ENCODE results near the gene GRID1. TPM values are rescaled to one million over a fixed set of nuclear protein-coding genes. Genes with fewer than 3 reads are reported as not detected.

GRID1 gene
- total RNA-seq, 1 experiment from 2014 or later: not detected

DNA sequence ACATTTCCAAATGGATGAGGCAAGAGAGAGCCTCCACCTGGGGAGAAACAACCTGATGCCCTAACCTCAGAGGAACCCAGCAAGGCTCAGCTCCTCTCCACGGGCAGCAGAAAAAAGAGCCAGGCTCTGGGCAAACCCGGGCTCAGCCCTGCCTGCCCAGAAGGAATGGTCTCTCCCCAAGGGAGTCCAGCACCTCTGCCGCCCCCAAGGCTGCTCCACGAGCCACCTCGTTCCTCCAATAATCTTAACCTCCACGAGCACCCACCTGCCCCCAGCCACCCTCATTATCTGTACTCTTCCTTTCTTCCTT lies 154.2 kb downstream of the GRID1 start:
- H3K4me3 ChIP-seq (ENCODE audit: low read length): no peak overlapping the region
- H3K27me3 ChIP-seq (ENCODE audit: low read length): 0 out of 2 replicates have a peak, but pooled peaks cover 7% of the 10 kb centered on the region
- H3K4me2 ChIP-seq (ENCODE audit: low read length): no peak overlapping the region
- H3K36me3 ChIP-seq (ENCODE audit: low read depth, low read length): no peaks in the 10 kb centered on the region
- H3K4me1 ChIP-seq (ENCODE audit: insufficient read depth, low read length): no peaks in the 10 kb centered on the region
- H4K20me1 ChIP-seq (ENCODE audit: low read length): no peaks in the 10 kb centered on the region
- no peak overlapping the region for H3K27ac ChIP-seq (ENCODE audit: low read length)
- BruUV-seq (replicated peaks): no TSS peak
- no peaks in the 10 kb centered on the region for H3F3A ChIP-seq (ENCODE audit: low read length, unreplicated experiment)
- TF ChIP-seq EZH2phosphoT487 (IDR thresholded peaks at IDR 0.05; ENCODE audit: borderline replicate concordance, low read length) (no peak), CTCF (conservative IDR thresholded peaks at IDR 0.05; ENCODE audit: low read depth, low read length) (no peak), EZH2 (IDR thresholded peaks at IDR 0.05; ENCODE audit: low read length, unreplicated experiment) (no peak)
- CTCF ChIA-PET: no interaction called here
- H3K9ac ChIP-seq (ENCODE audit: low read length): no peak overlapping the region
- H3K79me2 ChIP-seq (ENCODE audit: low read length): no peaks in the 10 kb centered on the region
- ATAC-seq: no peak
- H3K9me3 ChIP-seq (ENCODE audit: low read length): no peaks in the 10 kb centered on the region
- no peak overlapping the region for H2AFZ ChIP-seq (ENCODE audit: low read length)
- intact Hi-C loops (cut with micrococcal nuclease): no loop called here
- POLR2A ChIA-PET (ENCODE audit: unreplicated experiment): no interaction called here
- no peak for DNase-seq
- H3K9me2 ChIP-seq (replicated peaks; ENCODE audit: low read length): no peaks in the 10 kb centered on the region

DNA sequence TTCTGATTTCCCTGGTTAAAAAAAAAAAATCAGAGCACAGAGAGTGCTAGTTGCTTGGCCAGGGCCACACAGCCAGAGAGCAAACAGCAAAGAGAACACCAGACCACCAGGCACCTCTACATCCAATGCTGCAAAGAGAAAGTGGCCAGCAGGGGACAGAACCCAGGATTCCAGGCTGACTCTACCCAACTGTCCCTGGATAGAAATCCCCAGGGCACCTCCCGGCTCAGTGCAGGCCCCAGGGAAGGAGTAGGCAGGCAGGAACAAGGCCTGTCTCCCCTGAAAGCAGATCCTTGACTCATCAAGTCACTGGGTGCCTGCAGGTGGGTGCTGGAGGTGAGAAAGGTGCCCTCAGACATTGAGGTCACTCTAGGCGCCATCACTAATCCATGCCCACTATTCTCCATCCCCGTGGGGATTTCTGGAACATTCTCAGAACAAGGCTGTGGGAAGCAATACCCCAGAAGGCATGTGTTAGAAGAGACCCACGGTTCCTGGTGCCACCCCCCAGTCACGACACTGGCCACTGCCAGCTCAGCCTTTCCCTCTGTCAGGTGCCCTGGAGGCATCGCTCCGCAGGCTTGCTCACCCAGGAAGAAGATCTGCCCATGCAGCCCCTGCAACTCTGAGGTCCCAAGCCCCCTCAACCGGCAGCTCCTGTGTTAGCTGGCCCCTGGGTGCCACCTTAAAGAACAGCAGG lies 154.8 kb downstream of the GRID1 start:
- H3F3A ChIP-seq (ENCODE audit: low read length, unreplicated experiment): no peaks in the 10 kb centered on the region
- TF ChIP-seq CTCF (conservative IDR thresholded peaks at IDR 0.05; ENCODE audit: low read depth, low read length): no peak
- TF ChIP-seq EZH2 (IDR thresholded peaks at IDR 0.05; ENCODE audit: low read length, unreplicated experiment): no peak
- TF ChIP-seq EZH2phosphoT487 (IDR thresholded peaks at IDR 0.05; ENCODE audit: borderline replicate concordance, low read length): no peak
- H4K20me1 ChIP-seq (ENCODE audit: low read length): no peaks in the 10 kb centered on the region
- H3K9me3 ChIP-seq (ENCODE audit: low read length): no peaks in the 10 kb centered on the region
- POLR2A ChIA-PET (ENCODE audit: unreplicated experiment): no interaction called here
- no peaks in the 10 kb centered on the region for H3K36me3 ChIP-seq (ENCODE audit: low read depth, low read length)
- no peak overlapping the region for H3K27ac ChIP-seq (ENCODE audit: low read length)
- no TSS peak for BruUV-seq (replicated peaks)
- no peak overlapping the region for H2AFZ ChIP-seq (ENCODE audit: low read length)
- H3K9me2 ChIP-seq (replicated peaks; ENCODE audit: low read length): no peaks in the 10 kb centered on the region
- H3K9ac ChIP-seq (ENCODE audit: low read length): no peak overlapping the region
- no peaks in the 10 kb centered on the region for H3K79me2 ChIP-seq (ENCODE audit: low read length)
- intact Hi-C loops (cut with micrococcal nuclease): no loop called here
- H3K4me2 ChIP-seq (ENCODE audit: low read length): no peak overlapping the region
- no peak for DNase-seq
- 0 out of 2 replicates have a peak, but pooled peaks cover 6% of the 10 kb centered on the region for H3K27me3 ChIP-seq (ENCODE audit: low read length)
- ATAC-seq: no peak
- CTCF ChIA-PET: no interaction called here
- no peak overlapping the region for H3K4me3 ChIP-seq (ENCODE audit: low read length)
- H3K4me1 ChIP-seq (ENCODE audit: insufficient read depth, low read length): no peaks in the 10 kb centered on the region

DNA sequence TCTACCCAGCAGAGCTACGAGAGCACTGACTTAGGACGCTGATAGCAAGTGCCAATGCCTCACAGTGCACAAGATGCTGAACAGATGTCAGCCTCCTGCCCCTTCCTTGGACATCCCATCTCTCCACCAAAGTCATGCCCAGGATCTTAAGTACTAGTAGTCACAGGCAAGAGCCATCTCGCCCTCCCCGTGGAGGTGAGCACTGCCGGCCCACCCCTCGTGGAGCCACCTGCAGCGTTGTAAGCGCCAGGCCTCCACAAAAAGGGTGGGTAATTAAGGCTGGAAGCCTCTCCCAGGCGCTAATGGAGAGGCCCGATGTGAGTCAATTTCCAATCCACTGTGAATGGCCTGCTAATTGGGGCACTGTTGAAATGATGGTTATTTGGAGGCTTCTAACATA lies 156.2 kb downstream of the GRID1 start:
- no peaks in the 10 kb centered on the region for H3F3A ChIP-seq (ENCODE audit: low read length, unreplicated experiment)
- CTCF ChIA-PET: no interaction called here
- H3K4me3 ChIP-seq (ENCODE audit: low read length): no peak overlapping the region
- no peak overlapping the region for H3K27ac ChIP-seq (ENCODE audit: low read length)
- DNase-seq: no peak
- POLR2A ChIA-PET (ENCODE audit: unreplicated experiment): no interaction called here
- no peak for TF ChIP-seq EZH2 (IDR thresholded peaks at IDR 0.05; ENCODE audit: low read length, unreplicated experiment)
- no peak for TF ChIP-seq EZH2phosphoT487 (IDR thresholded peaks at IDR 0.05; ENCODE audit: borderline replicate concordance, low read length)
- no peak for TF ChIP-seq CTCF (conservative IDR thresholded peaks at IDR 0.05; ENCODE audit: low read depth, low read length)
- no peak for ATAC-seq
- no peak overlapping the region for H2AFZ ChIP-seq (ENCODE audit: low read length)
- H3K4me2 ChIP-seq (ENCODE audit: low read length): no peak overlapping the region
- H3K9ac ChIP-seq (ENCODE audit: low read length): no peak overlapping the region
- H4K20me1 ChIP-seq (ENCODE audit: low read length): no peaks in the 10 kb centered on the region
- H3K79me2 ChIP-seq (ENCODE audit: low read length): no peaks in the 10 kb centered on the region
- no TSS peak for BruUV-seq (replicated peaks)
- no peaks in the 10 kb centered on the region for H3K4me1 ChIP-seq (ENCODE audit: insufficient read depth, low read length)
- no peaks in the 10 kb centered on the region for H3K27me3 ChIP-seq (ENCODE audit: low read length)
- intact Hi-C loops (cut with micrococcal nuclease): no loop called here
- no peaks in the 10 kb centered on the region for H3K9me2 ChIP-seq (replicated peaks; ENCODE audit: low read length)
- no peaks in the 10 kb centered on the region for H3K36me3 ChIP-seq (ENCODE audit: low read depth, low read length)
- H3K9me3 ChIP-seq (ENCODE audit: low read length): no peaks in the 10 kb centered on the region

Measured in PC-3 (cell line).